Measurements from ENCODE around the gene TMSB4Y. TPM values are rescaled to one million over a fixed set of nuclear protein-coding genes. Genes with fewer than 3 reads are reported as not detected.
A peak's percentile ranks its signal among the peaks of the same experiment; 100 is the strongest.

The TMSB4Y gene
- total and polyA plus RNA-seq, 2 of the 13 experiments (the other 11 are each of a cell fraction or from before 2014, with no cell fraction given) = 0.15 to 0.49 TPM

GRCh38 chrY:13703568-13703968 lies at the start of gene TMSB4Y (continued):
- no peak for TF ChIP-seq BCLAF1 (IDR thresholded peaks at IDR 0.05)
- no peak for TF ChIP-seq ZNF776 (CRISPR knock-in tag; IDR thresholded peaks at IDR 0.05)
- TF ChIP-seq ZSCAN31 (CRISPR knock-in tag; IDR thresholded peaks at IDR 0.05; ENCODE audit: low read depth) = no peak
- no peak for TF ChIP-seq HCFC1 (IDR thresholded peaks at IDR 0.05; ENCODE audit: low read depth, low read length)
- no peak for TF ChIP-seq SAFB2 (CRISPR knock-in tag; IDR thresholded peaks at IDR 0.05; ENCODE audit: borderline replicate concordance, low read depth)
- TF ChIP-seq SIN3A (IDR thresholded peaks at IDR 0.05; ENCODE audit: borderline replicate concordance, low read depth, low read length) = no peak
- TF ChIP-seq MAFG (CRISPR knock-in tag; IDR thresholded peaks at IDR 0.05) = no peak
- TF ChIP-seq REST (IDR thresholded peaks at IDR 0.05; ENCODE audit: borderline replicate concordance in 1 of 2, low read depth in 1 of 2, low read length in 2 of 2) = no peak
- TF ChIP-seq TMF1 (CRISPR knock-in tag; IDR thresholded peaks at IDR 0.05; ENCODE audit: low read depth) = no peak
- no peak for TF ChIP-seq ZNF382 (CRISPR knock-in tag; IDR thresholded peaks at IDR 0.05; ENCODE audit: borderline replicate concordance)
- no peak for TF ChIP-seq ZNF619 (CRISPR knock-in tag; IDR thresholded peaks at IDR 0.05)
- TF ChIP-seq TERF1 (CRISPR knock-in tag; IDR thresholded peaks at IDR 0.05) = no peak
- peak; percentile 33; the same call in 1 of the 2 replicates for TF ChIP-seq HDAC2 (CRISPR knock-in tag; IDR thresholded peaks at IDR 0.05)
- TF ChIP-seq ZNF207 (IDR thresholded peaks at IDR 0.05; ENCODE audit: borderline replicate concordance) = no peak
- TF ChIP-seq TFDP1 (CRISPR knock-in tag; IDR thresholded peaks at IDR 0.05; ENCODE audit: borderline replicate concordance) = peak; percentile 72; the same call in 1 of the 2 replicates
- no peak for TF ChIP-seq ZNF567 (CRISPR knock-in tag; IDR thresholded peaks at IDR 0.05; ENCODE audit: borderline replicate concordance)
- TF ChIP-seq RFXAP (CRISPR knock-in tag; IDR thresholded peaks at IDR 0.05; ENCODE audit: borderline replicate concordance) = no peak; the same call in 1 of the 2 replicates
- no peak for TF ChIP-seq HNF1B (CRISPR knock-in tag; IDR thresholded peaks at IDR 0.05)
